GM12874 (cell line): Measurements from ENCODE around the gene RBM45.

Experiments used
- CTCF ChIP-seq: IDR thresholded peaks from 2 replicates; pipeline ENCODE4 v1.5.1; 2011; ENCODE audit warnings: low read depth, mild to moderate bottlenecking, control low read depth, low read length, moderate library complexity; ENCODE audit not compliant: insufficient read depth

The RBM45 gene

GRCh38 chr2:178088774-178089270 is 23.4 kb upstream of the RBM45 start:
- no peak for TF ChIP-seq CTCF

GRCh38 chr2:178093471-178093870 is 18.8 kb upstream of the RBM45 start:
- no peak for TF ChIP-seq CTCF

DNA sequence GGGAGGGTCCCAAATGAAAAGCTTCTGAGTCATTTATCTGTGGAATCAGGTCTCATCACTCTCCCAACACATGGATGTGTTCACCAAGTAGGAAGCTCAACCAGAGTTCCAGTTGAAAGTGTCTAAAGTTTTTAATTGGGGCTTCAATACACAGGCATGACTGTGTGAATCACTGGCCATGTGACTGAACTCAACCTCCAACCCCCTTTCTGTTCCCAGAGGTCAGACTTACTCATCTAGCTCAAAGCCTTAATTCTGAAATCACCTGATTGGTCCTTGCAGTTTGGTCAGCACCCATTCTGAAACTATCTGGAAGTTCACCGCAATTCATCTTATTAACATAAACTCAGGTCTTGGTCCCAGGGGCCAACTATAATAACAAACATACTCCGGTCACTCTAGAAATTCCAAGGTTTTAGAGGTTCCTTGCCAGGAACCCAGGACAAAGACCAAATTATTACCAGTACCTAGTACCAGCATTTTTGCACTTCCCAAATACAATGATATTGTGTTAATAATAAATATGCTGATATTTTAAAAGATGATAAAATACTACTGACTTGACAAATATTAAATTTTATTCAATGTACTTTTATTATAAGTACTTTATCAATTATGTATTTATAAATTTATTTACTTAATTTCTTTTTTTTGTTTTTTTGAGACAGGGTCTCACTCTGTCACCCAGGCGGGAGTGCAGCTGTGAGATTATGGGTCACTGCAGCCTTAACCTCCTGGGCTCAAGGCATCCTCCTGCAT is 10.7 kb upstream of the RBM45 start:
- TF ChIP-seq CTCF = no peak

DNA sequence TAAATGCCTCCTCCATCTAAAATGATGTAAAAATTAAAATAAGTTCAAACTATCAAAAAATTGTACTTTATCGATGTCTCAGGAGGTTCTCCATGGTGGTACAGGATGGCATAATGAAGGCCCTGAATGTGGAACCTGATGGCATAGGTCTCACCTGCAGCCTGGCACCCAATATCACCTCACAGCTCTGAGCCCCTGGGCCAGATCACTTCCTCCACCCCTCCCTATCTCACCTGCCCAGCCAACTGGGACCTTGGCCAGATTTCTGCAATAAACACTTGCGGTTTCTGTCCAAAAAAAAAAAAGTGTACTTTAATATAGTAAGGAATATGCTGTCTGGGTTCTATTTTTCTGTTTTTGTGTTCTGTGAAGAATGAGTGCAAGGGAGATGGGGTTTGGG is 6.7 kb upstream of the RBM45 start:
- TF ChIP-seq CTCF = no peak

- TF ChIP-seq CTCF = no peak
Observed at GRCh38 chr2:178106053-178106452, 6.2 kb upstream of the RBM45 start.

DNA sequence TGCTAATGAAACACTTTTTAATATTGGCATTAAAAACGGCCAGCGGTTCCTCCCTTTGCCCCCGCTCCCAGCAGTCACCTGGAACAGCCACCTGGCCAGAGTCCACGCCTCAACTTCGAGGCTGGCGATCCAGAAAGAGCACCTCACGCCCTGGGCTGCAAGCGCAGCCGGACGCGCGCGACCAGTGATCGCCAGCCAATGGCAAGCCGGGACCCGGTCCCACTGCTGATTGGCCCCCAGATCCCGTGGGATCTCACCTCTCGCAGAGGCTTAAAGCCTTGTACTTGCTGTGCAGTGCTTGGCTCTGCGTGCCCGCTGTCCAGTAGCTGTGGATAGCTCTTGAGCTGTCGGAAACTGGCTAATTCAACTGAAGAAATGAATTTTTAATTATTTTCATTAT is 4.1 kb upstream of the RBM45 start:
- TF ChIP-seq CTCF = no peak

- peak; percentile 26; the same call in 1 of the 2 replicates for TF ChIP-seq CTCF
Observed at GRCh38 chr2:178109813-178110212, 2.4 kb upstream of the RBM45 start.

DNA sequence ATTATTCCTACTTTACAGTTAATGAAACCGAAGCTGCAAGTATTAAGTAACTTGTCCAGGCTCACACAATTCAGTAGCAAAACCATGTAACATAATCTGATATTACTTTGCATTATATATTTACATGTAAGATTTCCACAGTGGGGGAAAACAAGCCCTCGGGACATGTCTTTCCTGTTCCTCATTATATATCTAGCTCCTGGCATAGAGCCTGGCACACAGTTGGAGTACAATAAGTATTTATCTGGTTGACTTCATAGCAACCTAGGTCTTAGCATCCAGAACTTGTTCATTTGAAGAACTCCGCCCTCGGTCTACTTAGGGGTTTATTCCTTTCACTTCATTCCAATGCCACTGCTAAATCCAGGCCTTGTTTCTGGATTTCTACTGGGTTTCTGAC is 1.6 kb upstream of the RBM45 start:
- TF ChIP-seq CTCF = no peak
